Activated T-helper 1 cell treated with anti-CD3 and anti-CD28 coated beads, Interleukin-12 subunit alpha, Interleukin-12 subunit beta, Interleukin-2, Interleukin-4 antibody, amounts not matched to agents 30 ng/mL and 10 ng/mL and 1 ng/mL, durations not matched to agents 14 hours and 24 hours and 36 hours (primary cell): ENCODE results near the gene ZNF740. TPM values are rescaled to one million over a fixed set of nuclear protein-coding genes. Genes with fewer than 3 reads are reported as not detected.

Experiments used
- DNase-seq: peaks from one replicate; pipeline ENCODE4 v3.0.0; 2021; ENCODE audit warnings: low spot score
- H3K27ac Mint-ChIP-seq: one replicate; pipeline ENCODE4 v1.8.0; 2021; ENCODE audit warnings: mild to moderate bottlenecking, mixed read lengths
- H3K27me3 Mint-ChIP-seq: one replicate; pipeline ENCODE4 v1.8.0; 2022; ENCODE audit warnings: mild to moderate bottlenecking, moderate library complexity, mixed read lengths; ENCODE audit not compliant: insufficient read depth
- H3K36me3 Mint-ChIP-seq: one replicate; pipeline ENCODE4 v1.8.0; 2021; ENCODE audit warnings: low read depth, mixed read lengths
- H3K4me1 Mint-ChIP-seq: one replicate; pipeline ENCODE4 v1.8.0; 2021; ENCODE audit warnings: low read depth, mixed read lengths
- H3K4me3 Mint-ChIP-seq: one replicate; pipeline ENCODE4 v1.8.0; 2021; ENCODE audit warnings: mild to moderate bottlenecking, moderate library complexity, mixed read lengths
- H3K9me3 Mint-ChIP-seq: one replicate; pipeline ENCODE4 v1.8.0; 2021; ENCODE audit warnings: mixed read lengths
- intact Hi-C: fragments of 100-400 bp; cut with micrococcal nuclease; formaldehyde crosslinking; loops from one replicate; pipeline ENCODE4 v1.15.1; 2024
- total RNA-seq: library from RNA; stranded (reverse); gene quantifications from 2 replicates; pipeline ENCODE4 v1.2.3, GENCODE V29; 2022

The ZNF740 gene
- total RNA-seq, 1 donor from 2014 or later, result 52.8 TPM

DNA sequence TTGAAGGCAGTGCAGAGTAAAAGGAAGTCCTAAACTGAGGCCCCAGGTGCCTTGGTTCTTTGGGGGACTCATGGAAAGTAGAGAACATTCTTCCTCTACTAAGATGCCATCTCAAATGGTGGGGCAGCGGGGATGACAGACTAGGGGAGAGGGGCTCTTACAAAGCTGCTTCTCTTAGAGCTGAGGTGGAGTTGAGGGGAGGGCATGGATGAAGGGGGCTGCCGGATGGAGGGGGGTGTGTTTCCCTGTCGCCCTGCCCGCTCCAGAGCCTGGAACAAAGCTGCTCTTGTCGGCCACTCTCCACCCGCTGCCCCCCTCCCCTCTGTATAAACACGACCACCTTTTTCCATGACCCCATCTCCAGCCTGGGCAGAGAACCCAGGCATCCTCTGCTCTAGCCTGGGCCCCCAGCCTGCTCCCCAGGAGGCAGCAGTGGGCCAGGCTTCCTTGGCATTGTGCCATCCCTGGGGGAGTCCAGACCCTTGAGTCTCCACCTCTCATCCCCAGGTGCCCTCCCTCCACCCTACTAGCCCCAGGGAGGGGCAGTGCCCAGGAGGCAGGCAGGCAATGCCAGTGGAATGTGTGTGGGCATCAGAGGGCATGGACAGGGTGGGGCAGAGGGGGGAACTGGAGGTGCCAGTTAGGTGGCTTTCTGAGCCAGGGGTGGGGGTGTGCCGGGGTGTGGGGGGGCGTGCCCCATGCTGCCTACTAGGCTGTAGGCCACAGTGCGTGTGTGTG, 49.8 kb downstream of the ZNF740 start:
- Mint-ChIP-seq H3K4me3 (peak overlapping the region; percentile 53), H3K36me3 (peaks cover 19% of the 10 kb centered on the region), H3K27me3 (no peaks in the 10 kb centered on the region), H3K27ac (peak overlapping the region; percentile 7), H3K4me1 (peaks cover 72% of the 10 kb centered on the region), H3K9me3 (no peaks in the 10 kb centered on the region)
- no peak for DNase-seq
- intact Hi-C loops, result no loop called here

GRCh38 chr12:53231671-53231920, 51.1 kb downstream of the ZNF740 start:
- no peak for DNase-seq
- Mint-ChIP-seq H3K36me3 (peaks cover 12% of the 10 kb centered on the region), H3K27ac (no peak overlapping the region), H3K4me1 (peaks cover 77% of the 10 kb centered on the region), H3K9me3 (no peaks in the 10 kb centered on the region), H3K27me3 (no peaks in the 10 kb centered on the region), H3K4me3 (peak overlapping the region; percentile 72)
- intact Hi-C loops, result no loop called here

GRCh38 chr12:53231921-53232645, 51.6 kb downstream of the ZNF740 start, which contains the start of gene RARG:
RARG (minus strand) TSS chr12:53232209; CDS start chr12:53227545, 4,664 bp downstream.
- intact Hi-C loops, result loop anchor here (1.0 kb wide), 4 partner anchors 13 to 36 kb away; partner anchors contain the start of gene ESPL1
- no peaks in the 10 kb centered on the region for H3K27me3 Mint-ChIP-seq
- peak; percentile 42 for DNase-seq
- H3K36me3 Mint-ChIP-seq, result peaks cover 9% of the 10 kb centered on the region
- H3K4me1 Mint-ChIP-seq, result peaks cover 78% of the 10 kb centered on the region
- H3K9me3 Mint-ChIP-seq, result no peaks in the 10 kb centered on the region
- H3K4me3 Mint-ChIP-seq, result peak within 1 kb of the TSS; percentile 88
- H3K27ac Mint-ChIP-seq, result peak within 1 kb of the TSS; percentile 88

DNA sequence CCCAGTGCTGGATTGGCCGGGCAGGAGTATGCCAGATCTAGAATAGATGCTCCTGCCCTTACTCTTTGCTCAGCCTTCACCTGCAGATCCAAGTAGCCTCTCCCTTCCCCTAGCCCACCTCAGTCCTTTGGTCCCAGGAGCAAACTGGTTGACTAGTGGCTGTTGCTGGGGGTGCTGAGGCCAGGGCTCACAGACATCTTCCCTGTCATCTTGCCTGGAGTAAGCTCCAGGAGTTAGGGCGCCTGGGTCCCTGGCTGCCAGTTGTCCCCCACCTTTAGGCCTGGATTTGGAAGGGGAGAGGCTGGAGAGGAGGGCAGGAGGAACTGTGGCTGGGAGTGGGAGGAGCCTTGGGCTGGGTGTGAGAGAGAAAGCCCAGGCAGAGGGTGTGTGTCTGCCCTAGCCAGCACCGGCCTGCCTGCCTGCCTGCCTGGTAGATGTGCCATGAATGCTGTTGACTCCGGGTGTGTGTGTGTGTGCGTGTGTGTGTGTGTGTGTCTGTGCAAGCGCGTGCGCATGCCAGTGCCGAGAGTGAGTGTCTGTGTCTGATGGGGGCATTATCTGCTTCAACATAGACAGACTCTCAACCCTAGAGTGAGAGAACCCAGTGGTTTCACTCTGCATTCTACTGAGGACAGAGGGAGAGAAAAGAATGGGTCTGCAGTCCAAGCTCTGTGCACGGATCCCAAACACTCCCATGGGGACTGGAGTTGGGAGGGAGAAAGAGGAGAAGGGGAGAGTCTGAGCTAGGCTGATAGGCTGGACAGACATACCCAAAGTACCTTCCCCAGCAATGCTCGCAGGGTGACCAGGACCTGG, 52.3 kb downstream of the ZNF740 start:
- Mint-ChIP-seq H3K4me1 (peaks cover 79% of the 10 kb centered on the region), H3K27me3 (no peaks in the 10 kb centered on the region), H3K9me3 (no peaks in the 10 kb centered on the region), H3K36me3 (peaks cover 8% of the 10 kb centered on the region), H3K4me3 (peak overlapping the region; percentile 88), H3K27ac (peak overlapping the region; percentile 88)
- DNase-seq, result peak; percentile 28
- intact Hi-C loops, result loop anchor here (1.0 kb wide), 4 partner anchors 14 to 35 kb away; partner anchors contain the start of gene ESPL1

DNA sequence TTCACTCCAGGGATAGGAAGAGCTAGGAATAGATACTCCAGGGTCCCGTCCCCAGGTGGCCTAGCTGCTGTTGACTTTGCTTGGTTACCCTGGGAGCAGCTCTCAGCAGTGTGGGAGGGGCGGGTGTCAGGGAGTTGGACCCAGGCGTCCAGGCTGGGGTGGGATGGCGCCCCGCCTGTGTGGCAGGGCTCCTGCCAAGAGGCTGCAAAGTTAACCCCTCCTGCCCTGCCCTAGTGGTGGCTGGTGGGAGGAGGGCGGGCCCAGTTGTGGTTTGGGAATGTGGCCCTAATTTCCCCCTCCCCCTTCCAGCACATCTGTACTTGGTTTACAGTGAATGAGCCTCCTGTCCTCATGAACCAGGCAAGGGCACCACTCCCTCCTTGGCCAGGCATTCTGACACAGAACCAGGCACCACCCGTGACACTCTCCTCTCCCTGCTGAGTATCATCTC, 53.2 kb downstream of the ZNF740 start:
- peaks cover 4% of the 10 kb centered on the region for H3K36me3 Mint-ChIP-seq

GRCh38 chr12:53234271-53234914, 53.9 kb downstream of the ZNF740 start:
- Mint-ChIP-seq H3K27me3 (no peaks in the 10 kb centered on the region), H3K4me3 (peak overlapping the region; percentile 32), H3K36me3 (peaks cover 4% of the 10 kb centered on the region), H3K9me3 (no peaks in the 10 kb centered on the region), H3K27ac (no peak overlapping the region), H3K4me1 (peaks cover 63% of the 10 kb centered on the region)
- no peak for DNase-seq
- intact Hi-C loops, result no loop called here

More for the DNA sequence above, 53.2 kb downstream of the ZNF740 start:
- intact Hi-C loops, result no loop called here
- DNase-seq, result no peak
- Mint-ChIP-seq H3K27ac (no peak overlapping the region), H3K27me3 (no peaks in the 10 kb centered on the region), H3K9me3 (no peaks in the 10 kb centered on the region), H3K4me1 (peaks cover 70% of the 10 kb centered on the region), H3K4me3 (peak overlapping the region; percentile 32)

DNA sequence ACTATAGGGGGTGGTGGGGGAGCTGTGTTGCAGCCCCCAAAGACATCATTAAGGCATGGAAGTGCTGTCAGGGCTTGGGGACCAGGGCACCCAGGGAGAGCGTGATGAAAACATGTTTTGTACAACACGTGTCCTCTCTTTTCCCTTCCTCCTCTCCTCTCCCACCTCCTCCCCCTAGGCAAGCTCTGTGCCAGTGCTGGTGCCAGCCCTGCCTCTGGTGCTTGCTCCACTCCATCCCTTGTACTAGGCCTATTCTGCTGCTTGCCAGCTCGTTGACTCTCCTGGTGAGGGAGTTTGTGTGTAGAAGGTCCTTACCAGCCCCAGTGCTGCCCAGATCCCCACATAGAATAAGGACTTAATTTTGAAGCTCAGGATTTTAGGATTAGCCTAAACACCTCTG, 54.6 kb downstream of the ZNF740 start:
- no peaks in the 10 kb centered on the region for H3K36me3 Mint-ChIP-seq
- no peak for DNase-seq
- no peak overlapping the region for H3K4me3 Mint-ChIP-seq
- peaks cover 56% of the 10 kb centered on the region for H3K4me1 Mint-ChIP-seq
- H3K9me3 Mint-ChIP-seq, result no peaks in the 10 kb centered on the region
- H3K27ac Mint-ChIP-seq, result peak overlapping the region; percentile 46
- H3K27me3 Mint-ChIP-seq, result peaks cover 3% of the 10 kb centered on the region
- intact Hi-C loops, result no loop called here

GRCh38 chr12:53235742-53236442, 55.4 kb downstream of the ZNF740 start:
- Mint-ChIP-seq H3K27ac (peak overlapping the region; percentile 71), H3K4me1 (peaks cover 51% of the 10 kb centered on the region), H3K36me3 (no peaks in the 10 kb centered on the region), H3K9me3 (no peaks in the 10 kb centered on the region), H3K27me3 (peaks cover 5% of the 10 kb centered on the region), H3K4me3 (no peak overlapping the region)
- intact Hi-C loops, result no loop called here
- no peak for DNase-seq

GRCh38 chr12:53236443-53237111, 56.1 kb downstream of the ZNF740 start:
- Mint-ChIP-seq H3K9me3 (no peaks in the 10 kb centered on the region), H3K4me1 (peaks cover 45% of the 10 kb centered on the region), H3K4me3 (peak overlapping the region; percentile 50), H3K36me3 (no peaks in the 10 kb centered on the region), H3K27me3 (peaks cover 10% of the 10 kb centered on the region), H3K27ac (peak overlapping the region; percentile 71)
- intact Hi-C loops, result no loop called here
- peak; percentile 35 for DNase-seq

DNA sequence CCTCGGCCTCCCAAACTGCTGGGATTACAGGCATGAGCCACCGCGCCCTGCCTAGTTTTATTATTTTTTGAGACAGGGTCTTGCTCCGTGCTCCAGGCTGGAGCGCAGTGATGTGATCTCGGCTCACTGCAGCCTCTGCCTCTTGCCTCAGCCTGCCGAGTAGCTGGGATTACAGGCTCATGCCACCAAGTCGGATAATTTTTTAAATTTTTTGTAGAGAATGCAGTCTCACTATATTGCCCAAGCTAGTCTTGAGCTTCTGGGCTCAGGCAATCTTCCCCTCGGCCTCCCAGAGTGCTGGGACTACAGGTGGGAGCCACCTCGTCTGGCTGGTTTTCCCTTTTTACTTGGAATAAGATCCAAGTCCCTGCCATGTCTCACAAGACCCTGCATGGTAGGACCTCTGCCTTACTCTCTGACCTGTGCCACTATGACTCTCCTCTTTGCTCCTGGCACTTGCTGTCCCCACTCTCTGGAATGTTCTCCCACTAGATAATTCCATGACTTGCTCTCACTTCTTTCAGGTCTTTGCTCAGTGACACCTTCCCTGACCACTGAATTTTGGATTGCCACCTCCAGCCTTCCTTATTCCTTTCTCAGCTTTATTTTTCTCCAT, 59.2 kb downstream of the ZNF740 start:
- Mint-ChIP-seq H3K27ac (no peak overlapping the region), H3K4me1 (peaks cover 33% of the 10 kb centered on the region), H3K9me3 (no peaks in the 10 kb centered on the region), H3K27me3 (peaks cover 26% of the 10 kb centered on the region), H3K36me3 (no peaks in the 10 kb centered on the region), H3K4me3 (no peak overlapping the region)
- intact Hi-C loops, result no loop called here
- no peak for DNase-seq

- Mint-ChIP-seq H3K4me3 (no peak overlapping the region), H3K27me3 (peaks cover 29% of the 10 kb centered on the region), H3K27ac (no peak overlapping the region), H3K9me3 (no peaks in the 10 kb centered on the region), H3K4me1 (peaks cover 14% of the 10 kb centered on the region), H3K36me3 (no peaks in the 10 kb centered on the region)
- DNase-seq, result no peak
- intact Hi-C loops, result no loop called here
These were observed 61.3 kb downstream of the ZNF740 start for GRCh38 chr12:53241623-53242412.
